MV-4-11 (cell line): ENCODE results near the gene TXNDC11.
"Not testable (repeated sequence)": the region's sequence is repeated elsewhere in the genome, so short reads cannot be mapped to it uniquely, and the experiment has no call there.

ENCODE experiments used
- DNase-seq: peaks from one replicate; lab custom pipeline; 2025; lab: John Stamatoyannopoulos, UW

TXNDC11 gene

GRCh38 chr16:11742536-11743307, at the start of gene TXNDC11:
TSS of gene TXNDC11 (minus strand) at chr16:11742857. CDS start at chr16:11742730, 127 bp downstream.
- DNase-seq, result peak; percentile 94

DNA sequence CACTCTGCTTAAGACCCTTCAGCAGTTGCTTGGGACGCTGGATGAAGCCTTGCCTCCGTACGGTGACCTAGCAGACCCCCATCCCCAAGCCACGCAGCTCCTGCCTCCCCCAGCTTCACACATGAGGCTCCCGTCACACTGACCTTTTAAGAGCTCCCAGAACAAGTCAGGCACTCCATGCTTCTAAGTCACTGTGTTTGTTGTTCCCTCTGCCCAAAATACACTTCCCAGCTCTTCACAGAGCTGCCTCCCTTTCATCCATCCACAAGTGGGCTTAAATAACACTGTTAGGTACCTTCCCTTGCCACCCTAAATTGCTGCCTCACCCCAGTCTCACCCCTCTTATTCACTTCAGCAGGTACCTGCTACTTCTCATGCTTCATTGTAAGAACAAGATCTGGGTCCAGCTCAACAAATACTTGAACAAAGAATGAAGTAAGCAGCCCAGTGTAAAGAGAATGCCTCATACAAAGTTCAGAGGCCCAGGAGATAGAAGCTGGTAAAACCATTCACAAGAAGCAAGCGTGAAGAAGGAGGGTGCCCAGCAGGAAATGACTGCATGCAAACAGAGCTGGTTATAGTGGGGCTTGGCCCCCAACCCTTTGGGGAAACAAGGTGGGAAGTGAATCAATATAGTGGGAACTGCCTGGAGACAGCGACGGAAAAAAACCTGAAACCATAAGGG, 48.6 kb upstream of the TXNDC11 start:
- DNase-seq, result no peak

DNA sequence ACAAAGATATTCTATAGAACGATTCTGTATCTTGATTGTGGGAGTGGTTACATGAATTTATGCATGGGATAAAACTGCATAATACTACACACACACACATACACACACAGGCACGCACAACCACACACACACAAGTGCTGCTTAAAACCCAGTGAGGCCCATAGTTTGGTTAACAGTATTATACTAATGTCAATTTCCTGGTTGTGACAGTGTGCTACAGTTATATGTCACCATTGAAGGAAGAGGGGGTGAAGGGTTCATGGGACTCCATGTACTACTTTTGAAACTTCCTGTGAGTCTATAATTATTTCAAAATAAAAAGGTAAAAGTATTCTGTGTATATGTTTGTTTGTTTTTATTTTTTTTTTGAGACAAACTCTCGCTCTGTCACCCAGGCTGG, 46.3 kb upstream of the TXNDC11 start:
- DNase-seq, result no peak

GRCh38 chr16:11784980-11785599, 42.4 kb upstream of the TXNDC11 start:
- not testable (repeated sequence) for DNase-seq

DNA sequence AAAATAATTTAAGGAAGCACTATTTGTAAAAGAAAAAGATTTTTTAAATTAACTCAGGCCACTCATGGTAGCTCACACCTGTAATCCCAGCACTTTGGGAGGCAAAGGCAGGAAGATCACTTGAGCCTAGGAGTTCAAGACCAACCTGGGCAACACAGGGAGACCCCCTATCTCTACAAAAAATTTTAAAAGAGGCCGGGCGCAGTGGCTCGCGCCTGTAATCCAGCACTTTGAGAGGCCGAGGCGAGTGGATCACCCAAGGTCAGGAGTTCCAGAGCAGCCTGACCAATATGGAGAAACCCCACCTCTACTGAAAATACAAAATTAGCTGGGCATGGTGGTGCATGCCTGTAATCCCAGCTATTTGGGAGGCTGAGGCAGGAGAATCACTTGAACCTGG, 41.7 kb upstream of the TXNDC11 start:
- DNase-seq, result not testable (repeated sequence)

GRCh38 chr16:11784038-11784369, 41.3 kb upstream of the TXNDC11 start:
- DNase-seq, result no peak

DNA sequence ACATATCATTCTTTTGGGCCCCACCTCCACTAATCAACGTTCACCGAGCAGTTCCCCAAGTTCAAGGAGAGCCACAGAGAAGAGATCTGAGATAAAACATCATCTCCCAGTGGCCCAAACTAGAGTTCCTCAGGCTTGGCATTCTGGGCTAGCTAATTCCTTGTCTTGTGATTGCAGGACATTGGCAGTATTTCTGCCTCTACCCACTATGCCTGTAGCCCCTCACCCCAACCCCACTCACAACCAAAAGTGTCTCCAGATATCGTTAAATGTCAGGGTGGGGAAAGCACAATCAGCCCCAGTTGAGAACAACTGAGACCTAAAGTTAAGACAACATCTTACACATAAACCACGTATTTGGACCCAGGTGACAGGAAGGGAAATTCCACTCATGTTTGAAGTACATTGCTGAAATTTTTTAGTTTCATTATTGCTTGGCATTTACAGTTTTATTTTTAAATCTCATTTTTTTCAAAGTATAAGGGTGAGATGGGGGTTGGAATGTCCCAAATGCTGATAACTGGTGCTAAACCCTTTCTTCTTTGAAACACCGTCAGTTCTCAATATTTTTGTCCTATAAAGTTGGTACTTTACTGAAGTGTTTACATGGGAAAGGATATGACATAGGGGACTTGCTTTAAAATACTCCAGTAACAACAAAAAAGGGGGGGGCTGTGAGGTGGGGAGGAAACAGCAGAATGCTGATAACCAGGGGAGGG, 40.8 kb upstream of the TXNDC11 start:
- DNase-seq, result no peak

DNA sequence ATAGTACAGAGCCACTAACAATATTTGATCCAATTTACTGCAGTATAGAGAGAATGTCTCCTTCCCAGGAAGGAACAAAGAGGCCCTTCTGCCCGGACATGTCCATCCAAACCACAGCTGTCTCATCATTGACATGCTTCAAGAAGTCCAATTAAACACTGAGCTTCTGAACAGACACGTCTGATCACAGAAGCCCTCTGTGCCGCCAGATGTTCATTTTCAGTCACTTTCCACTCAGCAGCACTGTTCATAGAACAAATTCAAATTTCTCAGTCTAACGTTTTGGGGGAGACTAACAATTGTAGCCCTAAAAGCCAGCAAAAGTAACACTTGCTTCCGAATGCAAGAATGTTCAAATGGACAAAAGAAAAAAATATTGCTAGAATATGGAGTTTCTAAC, 39.1 kb upstream of the TXNDC11 start:
- no peak for DNase-seq

DNA sequence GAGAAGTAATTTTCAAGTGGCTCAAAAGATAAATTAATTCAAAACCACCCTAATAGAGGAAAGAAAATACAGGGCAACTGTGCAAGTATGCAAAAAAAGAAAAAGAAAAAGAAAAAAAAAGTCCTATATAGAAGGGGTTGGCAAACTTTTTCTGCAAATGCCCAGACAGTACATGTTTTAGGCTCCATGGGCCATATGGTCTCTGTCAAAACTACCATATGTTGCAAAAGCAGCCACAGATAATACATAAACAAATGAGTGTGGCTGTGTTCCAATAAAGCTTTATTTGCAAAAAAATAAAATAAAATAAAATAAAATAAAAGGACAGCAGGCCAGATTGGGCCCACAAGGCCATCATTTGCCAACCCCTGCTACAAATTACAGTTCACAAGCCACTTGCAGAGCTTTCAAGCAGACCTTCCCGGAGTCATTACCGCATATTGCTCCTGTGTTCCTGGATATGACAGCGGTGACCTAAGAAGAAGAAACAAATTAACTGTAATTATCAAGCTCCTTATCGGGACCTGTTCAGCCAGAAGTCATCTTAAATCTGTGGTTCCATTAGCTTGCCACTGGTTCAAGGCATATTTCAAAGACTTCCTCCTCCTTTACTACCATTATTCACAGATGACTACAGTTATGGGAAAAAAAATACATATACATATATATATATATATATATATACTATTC, 38.5 kb upstream of the TXNDC11 start:
- DNase-seq, result no peak

DNA sequence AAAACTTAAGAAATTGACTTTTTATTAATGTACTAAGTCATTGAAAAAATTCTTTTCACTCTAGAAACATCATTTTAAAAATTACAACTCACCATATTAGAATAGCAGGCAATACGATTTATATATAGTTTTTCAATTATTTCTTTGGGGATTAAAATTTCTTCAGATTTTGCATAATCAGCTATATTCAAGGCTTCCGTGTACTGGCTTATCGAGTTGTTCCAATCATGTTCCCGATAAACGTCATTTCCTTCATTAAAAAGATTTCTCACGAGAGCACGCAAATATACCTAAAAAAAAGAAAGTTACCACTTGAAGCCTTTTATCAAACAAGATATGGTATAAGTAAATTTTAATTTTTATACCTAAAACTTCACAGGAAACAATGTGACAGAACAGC, 36.4 kb upstream of the TXNDC11 start:
- DNase-seq, result no peak

GRCh38 chr16:11774065-11774626, 31.5 kb upstream of the TXNDC11 start:
- DNase-seq, result no peak

- DNase-seq, result peak; percentile 83
These were observed 26.2 kb upstream of the TXNDC11 start for GRCh38 chr16:11768849-11769248.

- DNase-seq, result no peak
These were observed 19.8 kb upstream of the TXNDC11 start for GRCh38 chr16:11762431-11762830.

DNA sequence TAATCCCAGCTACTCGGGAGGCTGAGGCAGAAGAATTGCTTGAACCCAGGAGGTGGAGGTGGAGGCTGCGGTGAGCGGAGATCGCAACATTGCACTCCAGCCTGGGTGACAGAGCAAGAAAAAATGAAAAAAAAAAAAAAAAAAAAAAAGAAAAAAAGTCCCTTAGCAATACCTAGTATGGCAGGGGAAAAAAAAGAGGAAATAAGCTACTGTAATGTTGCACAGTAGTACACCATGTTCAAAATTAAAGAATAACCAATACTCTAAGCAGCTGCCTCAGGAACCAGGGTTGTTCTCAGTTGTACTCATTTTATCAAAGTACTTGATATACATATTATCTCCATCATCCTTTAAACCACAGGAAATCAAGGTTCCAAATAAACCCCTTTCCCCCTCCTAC, 17.3 kb upstream of the TXNDC11 start:
- peak; percentile 60 for DNase-seq

- DNase-seq, result no peak
These were observed 16.6 kb upstream of the TXNDC11 start for GRCh38 chr16:11759163-11759834.

DNA sequence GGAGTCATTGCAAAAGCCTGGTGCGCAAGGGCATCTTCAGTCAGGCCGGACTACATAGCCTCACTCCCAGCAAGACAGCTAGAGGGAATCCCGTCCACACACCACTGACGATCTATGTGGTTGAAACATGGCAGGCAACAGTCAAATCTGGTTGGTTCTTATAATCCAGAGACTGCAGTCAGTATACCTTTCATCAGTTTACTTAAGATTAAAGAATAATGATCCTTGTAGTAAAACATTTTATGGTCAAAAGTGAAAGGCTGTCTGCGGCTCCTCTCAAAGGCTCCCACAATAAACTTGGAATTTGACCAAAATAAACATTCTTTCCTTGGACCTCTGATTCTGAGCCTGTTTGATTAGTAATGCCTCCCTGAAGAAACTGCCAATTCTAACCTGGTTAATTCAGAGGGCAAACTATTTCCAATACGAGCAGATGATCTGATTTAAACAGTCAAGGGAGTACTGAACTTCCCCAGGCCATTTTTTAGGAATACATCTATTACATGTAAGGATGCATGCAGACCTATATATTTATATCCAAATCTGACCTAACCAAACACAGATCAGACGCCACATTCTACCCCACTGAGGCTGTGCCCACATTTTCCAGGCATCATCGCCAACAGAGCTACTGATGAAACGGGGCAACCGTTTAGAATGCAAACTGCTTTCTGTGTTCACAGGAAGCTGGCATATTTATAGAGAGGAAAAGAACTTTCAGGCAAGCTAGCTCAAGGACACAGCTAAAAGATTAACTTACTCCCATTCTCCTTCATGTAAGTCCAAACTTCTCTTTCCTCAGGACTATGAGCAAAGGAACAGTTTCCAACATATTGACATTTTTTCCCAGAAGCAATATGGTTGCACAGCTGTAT, 15.3 kb upstream of the TXNDC11 start:
- no peak for DNase-seq

DNA sequence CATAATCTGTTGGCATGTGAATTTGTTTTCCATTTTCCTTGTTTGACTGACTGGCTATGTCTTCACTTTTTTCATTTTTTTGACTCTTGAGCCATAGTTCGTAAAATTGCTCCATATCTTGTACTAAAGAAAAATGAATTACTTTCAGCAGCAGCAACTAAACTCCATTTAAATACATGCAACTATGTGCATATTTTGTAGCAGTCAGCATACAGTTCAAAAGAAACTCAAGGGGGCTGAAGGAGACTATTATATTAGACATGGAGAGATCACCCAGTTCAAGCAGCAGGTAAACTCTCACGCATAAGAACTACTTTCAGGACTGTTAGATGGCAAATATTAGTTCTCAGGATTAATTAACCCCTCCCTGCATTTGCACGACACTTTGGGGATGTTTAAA, 13.6 kb upstream of the TXNDC11 start:
- DNase-seq, result no peak

DNA sequence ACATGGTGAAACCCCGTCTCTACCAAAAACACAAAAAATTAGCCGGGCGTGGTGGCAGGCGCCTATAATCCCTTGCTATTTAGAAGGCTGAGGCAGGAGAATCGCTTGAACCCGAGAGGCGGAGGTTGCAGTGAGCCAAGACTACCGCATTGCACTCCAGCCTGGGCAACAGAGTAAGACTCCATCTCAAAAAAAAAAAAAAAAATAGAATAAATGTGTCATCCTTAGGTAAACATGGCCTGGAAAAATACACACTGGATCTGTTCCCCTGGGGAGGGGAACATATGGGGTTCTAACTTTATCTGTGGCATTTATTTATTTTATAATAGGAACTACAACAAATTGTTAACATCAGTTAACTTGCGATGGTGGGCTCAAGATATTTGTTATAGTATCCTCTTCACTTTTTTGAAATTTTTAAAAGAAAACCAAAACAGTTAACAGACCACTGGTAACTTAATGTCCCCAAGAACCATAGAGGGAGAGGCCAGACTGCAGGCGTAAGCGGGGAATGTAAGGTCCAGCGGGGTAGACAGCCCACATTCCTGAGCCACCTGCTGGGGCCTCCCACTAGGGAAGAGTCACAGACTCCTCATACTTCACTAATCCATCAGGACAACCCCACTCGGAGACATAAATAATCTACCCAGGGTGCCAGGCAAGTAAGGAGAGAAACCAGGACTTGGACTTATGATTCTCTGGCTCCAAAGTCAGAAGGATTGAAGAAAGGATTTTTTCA, 12.5 kb upstream of the TXNDC11 start:
- no peak for DNase-seq

DNA sequence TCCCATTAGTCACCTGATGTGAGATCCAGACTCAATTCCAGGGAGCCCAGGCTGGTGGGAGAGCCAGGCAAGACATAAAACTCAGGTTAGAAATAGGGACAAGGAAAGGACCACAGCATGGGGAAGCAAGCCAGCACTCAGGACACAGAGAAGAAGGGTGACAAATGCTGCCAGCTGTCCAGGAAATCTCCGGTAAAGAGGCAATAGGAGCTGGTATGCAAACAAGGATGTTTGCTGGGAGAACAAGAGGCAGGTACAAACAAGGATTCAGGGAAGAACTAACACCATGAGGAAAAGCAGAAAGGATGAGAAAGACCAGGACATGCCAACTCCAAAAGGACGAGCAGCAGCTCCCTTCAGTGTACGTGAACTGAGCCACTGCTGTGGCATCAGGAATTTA, 10.2 kb upstream of the TXNDC11 start:
- DNase-seq, result no peak
